C4-2B (cell line): ENCODE measurements around the gene NR2F1-AS1.

ENCODE experiments used
- H3K27ac ChIP-seq: fragments of 450-650 bp; 2 replicates; pipeline ENCODE4 v1.5.1; 2017
- ZFX ChIP-seq: fragments of 450-650 bp; IDR thresholded peaks from 2 replicates; pipeline ENCODE4 v1.6.1; 2017
- TF ChIP-seq, protein P1 (sequence below): fragments of 450-650 bp; conservative IDR thresholded peaks from 2 replicates; pipeline ENCODE4 v1.5.1; 2017; ENCODE audit warnings: mild to moderate bottlenecking

Gene NR2F1-AS1

DNA sequence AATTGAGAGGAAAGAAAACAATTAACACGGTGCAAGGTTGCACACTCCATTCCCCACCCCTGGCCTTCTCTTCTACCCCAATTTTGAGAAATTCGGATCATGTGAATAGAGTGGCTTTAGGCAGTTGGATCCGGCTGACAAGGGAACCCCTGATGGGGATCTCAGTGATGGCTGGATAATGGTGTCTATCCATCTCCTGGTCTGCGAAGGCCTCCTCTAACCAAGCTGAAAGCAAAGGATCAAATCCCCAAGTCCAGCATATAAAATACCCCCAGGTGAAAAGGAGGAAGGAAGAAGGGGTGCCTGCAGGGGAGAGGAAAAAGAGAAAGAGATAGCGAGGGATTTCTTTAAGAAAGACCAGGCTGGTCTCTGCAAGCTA lies 18.0 kb upstream of the NR2F1-AS1 start:
- TF ChIP-seq ZFX, result no peak
- TF ChIP-seq, protein P1, sequence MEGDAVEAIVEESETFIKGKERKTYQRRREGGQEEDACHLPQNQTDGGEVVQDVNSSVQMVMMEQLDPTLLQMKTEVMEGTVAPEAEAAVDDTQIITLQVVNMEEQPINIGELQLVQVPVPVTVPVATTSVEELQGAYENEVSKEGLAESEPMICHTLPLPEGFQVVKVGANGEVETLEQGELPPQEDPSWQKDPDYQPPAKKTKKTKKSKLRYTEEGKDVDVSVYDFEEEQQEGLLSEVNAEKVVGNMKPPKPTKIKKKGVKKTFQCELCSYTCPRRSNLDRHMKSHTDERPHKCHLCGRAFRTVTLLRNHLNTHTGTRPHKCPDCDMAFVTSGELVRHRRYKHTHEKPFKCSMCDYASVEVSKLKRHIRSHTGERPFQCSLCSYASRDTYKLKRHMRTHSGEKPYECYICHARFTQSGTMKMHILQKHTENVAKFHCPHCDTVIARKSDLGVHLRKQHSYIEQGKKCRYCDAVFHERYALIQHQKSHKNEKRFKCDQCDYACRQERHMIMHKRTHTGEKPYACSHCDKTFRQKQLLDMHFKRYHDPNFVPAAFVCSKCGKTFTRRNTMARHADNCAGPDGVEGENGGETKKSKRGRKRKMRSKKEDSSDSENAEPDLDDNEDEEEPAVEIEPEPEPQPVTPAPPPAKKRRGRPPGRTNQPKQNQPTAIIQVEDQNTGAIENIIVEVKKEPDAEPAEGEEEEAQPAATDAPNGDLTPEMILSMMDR, result no peak
- H3K27ac ChIP-seq, result no peak overlapping the region

DNA sequence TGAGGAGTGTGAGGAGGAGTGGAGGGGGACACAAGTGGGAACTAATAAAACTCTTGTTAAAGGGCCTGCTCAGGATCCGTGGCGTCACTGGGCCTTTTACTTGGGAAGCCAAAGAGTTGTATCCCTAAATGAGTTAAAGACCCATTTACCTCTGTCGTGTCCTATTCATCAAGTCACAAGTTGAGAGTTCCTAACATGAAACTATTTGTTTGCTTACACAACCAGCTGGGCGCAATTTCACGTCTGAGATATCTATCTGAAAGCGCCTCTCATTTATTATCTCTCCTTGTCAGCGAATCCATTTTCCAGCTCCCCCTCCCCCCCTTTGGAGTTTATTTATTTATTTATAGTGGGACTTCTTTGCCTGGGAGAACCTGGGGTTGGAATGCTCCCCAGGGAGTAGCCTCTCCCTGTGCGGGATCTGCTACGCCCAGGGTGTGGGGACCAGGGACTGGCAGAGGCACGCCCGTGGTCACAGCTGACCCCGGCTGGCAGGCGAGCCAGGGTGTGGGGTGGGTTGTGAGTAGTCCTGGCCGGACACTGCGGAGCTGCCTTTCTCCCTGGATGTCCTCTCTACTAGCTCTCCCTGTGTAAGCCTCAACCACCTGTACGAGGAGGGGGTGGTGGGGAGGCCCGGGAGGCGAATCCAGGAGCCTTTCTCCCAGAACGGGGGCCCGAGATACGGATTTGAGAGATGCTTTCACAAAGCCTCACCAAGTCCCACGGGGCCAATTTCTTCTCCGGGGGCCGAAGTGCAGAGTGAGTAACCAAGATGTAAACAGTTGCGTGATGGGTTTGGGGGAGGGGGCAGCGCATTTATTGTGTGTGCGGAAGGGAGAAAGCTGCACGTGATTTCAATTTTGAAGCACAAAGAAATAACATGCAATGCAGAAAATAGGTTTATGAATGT lies 17.3 kb upstream of the NR2F1-AS1 start:
- H3K27ac ChIP-seq, result no peak overlapping the region
- no peak for TF ChIP-seq ZFX
- TF ChIP-seq, protein P1, result no peak

DNA sequence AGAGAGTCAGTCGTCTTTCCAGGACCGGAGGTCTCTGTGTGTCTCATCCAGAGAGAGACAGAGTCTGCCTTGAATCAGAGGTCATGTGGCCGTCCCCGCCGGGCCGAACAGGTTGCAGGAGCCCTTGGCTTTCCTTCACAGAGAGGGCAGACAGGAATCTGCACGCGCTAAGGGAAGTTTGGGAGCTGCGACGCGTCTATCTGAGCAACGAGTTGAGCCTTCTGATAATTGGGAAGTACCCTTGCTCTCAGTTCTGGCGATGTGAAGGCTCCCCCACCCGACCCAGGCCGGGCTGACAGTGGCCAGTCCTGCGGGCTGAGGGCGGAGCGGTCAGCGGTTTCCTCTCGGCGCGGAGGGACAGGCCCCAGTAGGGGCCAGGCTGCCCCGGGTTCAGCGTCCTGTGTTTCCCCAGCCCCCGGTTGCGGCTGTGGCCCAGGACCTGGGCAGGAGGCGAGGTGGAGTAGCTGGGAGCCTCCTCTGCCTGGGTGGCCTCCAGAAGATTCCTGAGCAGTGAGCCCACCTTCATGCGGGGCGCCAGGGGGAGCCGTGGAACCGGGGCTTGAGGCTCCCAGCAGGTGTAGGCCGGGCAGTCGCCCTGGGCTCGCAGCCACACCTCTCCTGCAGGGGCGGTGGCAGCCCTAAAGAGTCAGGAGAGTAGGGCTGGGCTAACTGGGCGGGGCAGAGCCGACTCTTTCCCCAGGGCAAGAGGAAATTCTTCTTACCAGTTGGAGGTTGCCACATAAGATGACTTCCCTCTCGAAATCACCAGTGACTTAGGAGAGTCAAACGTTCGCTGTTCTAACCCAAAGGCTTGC lies 15.9 kb upstream of the NR2F1-AS1 start:
- no peak overlapping the region for H3K27ac ChIP-seq
- TF ChIP-seq, protein P1, result no peak
- no peak for TF ChIP-seq ZFX

DNA sequence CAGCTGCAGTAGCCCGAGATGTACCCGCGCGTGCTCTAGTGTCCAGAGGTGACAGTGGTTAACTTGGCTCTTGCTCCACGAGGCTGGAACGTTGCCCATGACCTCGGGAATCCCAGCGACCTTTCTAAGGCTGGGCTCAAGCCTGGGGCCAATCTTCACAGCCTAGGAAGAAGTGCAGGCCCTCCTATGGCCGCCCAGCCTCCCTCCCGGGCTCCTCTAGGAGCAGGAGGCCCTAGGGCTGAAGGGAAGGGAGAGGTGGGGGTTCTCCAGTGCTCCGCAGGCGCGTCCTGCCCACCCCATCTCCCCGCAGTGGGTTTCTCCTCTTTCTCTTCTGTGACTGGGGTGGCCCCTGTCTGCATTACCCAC lies 15.3 kb upstream of the NR2F1-AS1 start:
- TF ChIP-seq, protein P1, result no peak
- TF ChIP-seq ZFX, result no peak
- no peak overlapping the region for H3K27ac ChIP-seq

DNA sequence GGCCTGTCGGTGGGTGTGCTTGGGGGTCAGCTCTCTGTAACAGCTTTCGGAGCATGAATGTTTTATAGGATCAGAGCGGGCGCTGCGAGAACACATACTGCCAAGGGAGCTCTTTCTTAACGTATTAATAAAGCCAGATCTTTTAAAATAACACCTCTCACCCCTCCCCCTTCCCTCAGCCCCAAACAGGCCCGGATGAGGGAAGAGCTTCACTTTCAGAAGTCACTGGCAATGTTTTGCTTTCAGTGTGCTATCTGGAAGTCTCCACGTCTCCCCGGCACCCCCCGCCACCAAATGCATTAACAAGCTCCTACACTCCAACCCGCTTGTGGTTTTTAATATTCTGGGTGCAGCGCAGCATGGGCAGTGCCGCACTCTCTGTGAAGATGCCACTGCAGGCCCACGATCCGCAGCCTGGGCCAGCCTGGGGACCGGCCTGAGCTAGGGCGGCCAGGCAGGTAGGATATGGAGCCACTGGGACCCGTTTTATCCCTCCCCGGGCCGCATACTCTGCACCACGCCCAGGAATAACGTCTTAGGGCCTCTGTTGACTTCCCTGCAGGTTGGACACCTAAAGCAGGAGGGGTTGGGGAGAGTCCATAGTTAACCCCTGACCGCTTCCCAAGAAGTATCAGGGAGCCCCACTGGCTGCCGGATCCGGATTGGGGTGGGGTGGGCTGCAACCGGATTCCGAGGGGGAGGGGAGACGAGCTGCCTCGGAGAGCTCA lies 14.6 kb upstream of the NR2F1-AS1 start:
- H3K27ac ChIP-seq, result no peak overlapping the region
- TF ChIP-seq, protein P1, result no peak
- no peak for TF ChIP-seq ZFX

DNA sequence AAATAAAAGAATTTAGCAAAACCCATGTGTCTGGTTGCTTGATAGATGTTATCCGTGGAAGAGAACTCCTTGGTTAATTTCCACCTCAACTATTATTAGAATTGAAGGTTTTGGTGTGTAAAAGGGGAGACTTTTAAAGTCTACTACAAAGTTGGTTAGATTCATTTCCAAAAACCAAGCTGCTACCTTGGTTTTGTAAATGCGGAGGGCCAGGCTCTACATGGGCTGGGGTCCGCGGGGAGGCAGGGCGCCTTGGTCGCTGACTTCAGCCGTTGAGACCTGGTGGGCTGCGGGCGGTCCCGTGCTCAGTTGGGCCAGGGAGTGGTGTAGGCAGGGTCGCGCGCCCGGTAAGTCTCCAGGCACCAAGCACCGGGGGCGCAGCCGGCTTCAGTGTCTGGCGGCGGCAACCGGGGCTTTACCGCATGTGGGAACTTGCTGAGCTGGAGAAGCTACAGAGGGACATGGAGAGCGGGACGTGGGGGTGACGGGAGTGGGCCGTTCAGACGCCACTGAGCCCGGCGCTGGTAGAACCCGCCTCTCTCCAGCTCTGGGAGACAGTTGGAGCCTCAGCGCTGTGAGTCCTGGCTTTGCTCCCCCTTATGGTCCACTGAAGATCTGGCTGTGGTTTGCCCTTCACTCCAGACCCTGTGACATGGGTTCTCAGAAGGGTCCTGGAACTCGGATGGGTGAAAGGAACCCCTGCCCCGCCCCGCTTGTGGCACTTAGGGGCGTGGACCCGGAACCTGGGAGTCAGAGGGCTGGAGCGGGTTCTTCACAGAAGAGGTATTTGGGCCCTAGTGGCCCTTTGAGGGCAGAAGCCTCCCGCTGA lies 13.8 kb upstream of the NR2F1-AS1 start:
- H3K27ac ChIP-seq, result no peak overlapping the region
- TF ChIP-seq, protein P1, result no peak
- no peak for TF ChIP-seq ZFX
